ENCODE measurements around the gene PELI3.

PELI3 gene

GRCh38 chr11:66443602-66444001, 23.1 kb upstream of the PELI3 start:
- H3K4me1 ChIP-seq (ENCODE audit: insufficient read depth, low read length, poor library complexity, severe bottlenecking): no peaks in the 10 kb centered on the region
- H3K9me2 ChIP-seq (replicated peaks; ENCODE audit: low read depth, low read length): no peaks in the 10 kb centered on the region
- no peaks in the 10 kb centered on the region for H4K20me1 ChIP-seq (ENCODE audit: insufficient read depth, low read length, poor library complexity, severe bottlenecking)
- no peaks in the 10 kb centered on the region for H3K79me2 ChIP-seq (ENCODE audit: insufficient read depth, low read length)
- no peaks in the 10 kb centered on the region; the same call in 1 of the 2 replicates for H3K9me3 ChIP-seq (ENCODE audit: insufficient read depth, low read depth, low read length)
- no peak overlapping the region for H3K4me2 ChIP-seq (ENCODE audit: low read depth, low read length, poor library complexity, severe bottlenecking)
- H3K27me3 ChIP-seq (ENCODE audit: insufficient read depth, low read length, poor library complexity, severe bottlenecking): no peaks in the 10 kb centered on the region
- H3K4me3 ChIP-seq (ENCODE audit: low read length, poor library complexity, severe bottlenecking): no peak overlapping the region
- no peaks in the 10 kb centered on the region for H3F3A ChIP-seq (ENCODE audit: low read depth)
- no peak overlapping the region for H3K9ac ChIP-seq (ENCODE audit: low read depth, low read length, poor library complexity, severe bottlenecking)
- H3K36me3 ChIP-seq (ENCODE audit: insufficient read depth, low read length): no peaks in the 10 kb centered on the region
- no peak for TF ChIP-seq CTCF (conservative IDR thresholded peaks at IDR 0.05; ENCODE audit: low read length)
- no peak for TF ChIP-seq EZH2phosphoT487 (IDR thresholded peaks at IDR 0.05; ENCODE audit: borderline replicate concordance)
- H2AFZ ChIP-seq (ENCODE audit: low read length): no peak overlapping the region

GRCh38 chr11:66447012-66447411, 19.7 kb upstream of the PELI3 start:
- H3K27me3 ChIP-seq (ENCODE audit: insufficient read depth, low read length, poor library complexity, severe bottlenecking): no peaks in the 10 kb centered on the region
- no peak overlapping the region for H3K4me3 ChIP-seq (ENCODE audit: low read length, poor library complexity, severe bottlenecking)
- H3K9ac ChIP-seq (ENCODE audit: low read depth, low read length, poor library complexity, severe bottlenecking): no peak overlapping the region
- no peaks in the 10 kb centered on the region for H4K20me1 ChIP-seq (ENCODE audit: insufficient read depth, low read length, poor library complexity, severe bottlenecking)
- no peak overlapping the region for H3K4me2 ChIP-seq (ENCODE audit: low read depth, low read length, poor library complexity, severe bottlenecking)
- no peaks in the 10 kb centered on the region; the same call in 1 of the 2 replicates for H3K9me3 ChIP-seq (ENCODE audit: insufficient read depth, low read depth, low read length)
- no peaks in the 10 kb centered on the region for H3K36me3 ChIP-seq (ENCODE audit: insufficient read depth, low read length)
- TF ChIP-seq EZH2phosphoT487 (IDR thresholded peaks at IDR 0.05; ENCODE audit: borderline replicate concordance) (no peak), CTCF (conservative IDR thresholded peaks at IDR 0.05; ENCODE audit: low read length) (no peak)
- no peaks in the 10 kb centered on the region for H3K79me2 ChIP-seq (ENCODE audit: insufficient read depth, low read length)
- no peak overlapping the region for H2AFZ ChIP-seq (ENCODE audit: low read length)
- no peaks in the 10 kb centered on the region for H3K4me1 ChIP-seq (ENCODE audit: insufficient read depth, low read length, poor library complexity, severe bottlenecking)
- no peaks in the 10 kb centered on the region for H3F3A ChIP-seq (ENCODE audit: low read depth)
- H3K9me2 ChIP-seq (replicated peaks; ENCODE audit: low read depth, low read length): no peaks in the 10 kb centered on the region

GRCh38 chr11:66448523-66448922, 18.2 kb upstream of the PELI3 start:
- no peaks in the 10 kb centered on the region for H4K20me1 ChIP-seq (ENCODE audit: insufficient read depth, low read length, poor library complexity, severe bottlenecking)
- H3K4me1 ChIP-seq (ENCODE audit: insufficient read depth, low read length, poor library complexity, severe bottlenecking): no peaks in the 10 kb centered on the region
- H3K27me3 ChIP-seq (ENCODE audit: insufficient read depth, low read length, poor library complexity, severe bottlenecking): no peaks in the 10 kb centered on the region
- no peak overlapping the region for H3K4me2 ChIP-seq (ENCODE audit: low read depth, low read length, poor library complexity, severe bottlenecking)
- no peaks in the 10 kb centered on the region for H3K36me3 ChIP-seq (ENCODE audit: insufficient read depth, low read length)
- no peaks in the 10 kb centered on the region for H3K79me2 ChIP-seq (ENCODE audit: insufficient read depth, low read length)
- no peak overlapping the region for H2AFZ ChIP-seq (ENCODE audit: low read length)
- no peaks in the 10 kb centered on the region for H3K9me2 ChIP-seq (replicated peaks; ENCODE audit: low read depth, low read length)
- no peak for TF ChIP-seq EZH2phosphoT487 (IDR thresholded peaks at IDR 0.05; ENCODE audit: borderline replicate concordance)
- H3F3A ChIP-seq (ENCODE audit: low read depth): no peaks in the 10 kb centered on the region
- no peak overlapping the region for H3K4me3 ChIP-seq (ENCODE audit: low read length, poor library complexity, severe bottlenecking)
- H3K9me3 ChIP-seq (ENCODE audit: insufficient read depth, low read depth, low read length): no peaks in the 10 kb centered on the region; the same call in 1 of the 2 replicates
- no peak overlapping the region for H3K9ac ChIP-seq (ENCODE audit: low read depth, low read length, poor library complexity, severe bottlenecking)

GRCh38 chr11:66450560-66450959, 16.1 kb upstream of the PELI3 start:
- Histone ChIP-seq H3K4me1 (ENCODE audit: insufficient read depth, low read length, poor library complexity, severe bottlenecking) (peaks cover 13% of the 10 kb centered on the region), H3F3A (ENCODE audit: low read depth) (no peaks in the 10 kb centered on the region), H4K20me1 (ENCODE audit: insufficient read depth, low read length, poor library complexity, severe bottlenecking) (no peaks in the 10 kb centered on the region), H3K4me3 (ENCODE audit: low read length, poor library complexity, severe bottlenecking) (no peak overlapping the region), H2AFZ (ENCODE audit: low read length) (no peak overlapping the region), H3K79me2 (ENCODE audit: insufficient read depth, low read length) (no peaks in the 10 kb centered on the region), H3K36me3 (ENCODE audit: insufficient read depth, low read length) (no peaks in the 10 kb centered on the region), H3K27me3 (ENCODE audit: insufficient read depth, low read length, poor library complexity, severe bottlenecking) (no peaks in the 10 kb centered on the region), H3K9me3 (ENCODE audit: insufficient read depth, low read depth, low read length) (no peaks in the 10 kb centered on the region), H3K9me2 (replicated peaks; ENCODE audit: low read depth, low read length) (no peaks in the 10 kb centered on the region), H3K4me2 (ENCODE audit: low read depth, low read length, poor library complexity, severe bottlenecking) (no peak overlapping the region), H3K9ac (ENCODE audit: low read depth, low read length, poor library complexity, severe bottlenecking) (no peak overlapping the region)
- TF ChIP-seq EZH2phosphoT487 (IDR thresholded peaks at IDR 0.05; ENCODE audit: borderline replicate concordance) (no peak), CTCF (conservative IDR thresholded peaks at IDR 0.05; ENCODE audit: low read length) (no peak)

Data from Loucy (cell line).